ENCODE data around the gene GAS6.

The GAS6 gene

DNA sequence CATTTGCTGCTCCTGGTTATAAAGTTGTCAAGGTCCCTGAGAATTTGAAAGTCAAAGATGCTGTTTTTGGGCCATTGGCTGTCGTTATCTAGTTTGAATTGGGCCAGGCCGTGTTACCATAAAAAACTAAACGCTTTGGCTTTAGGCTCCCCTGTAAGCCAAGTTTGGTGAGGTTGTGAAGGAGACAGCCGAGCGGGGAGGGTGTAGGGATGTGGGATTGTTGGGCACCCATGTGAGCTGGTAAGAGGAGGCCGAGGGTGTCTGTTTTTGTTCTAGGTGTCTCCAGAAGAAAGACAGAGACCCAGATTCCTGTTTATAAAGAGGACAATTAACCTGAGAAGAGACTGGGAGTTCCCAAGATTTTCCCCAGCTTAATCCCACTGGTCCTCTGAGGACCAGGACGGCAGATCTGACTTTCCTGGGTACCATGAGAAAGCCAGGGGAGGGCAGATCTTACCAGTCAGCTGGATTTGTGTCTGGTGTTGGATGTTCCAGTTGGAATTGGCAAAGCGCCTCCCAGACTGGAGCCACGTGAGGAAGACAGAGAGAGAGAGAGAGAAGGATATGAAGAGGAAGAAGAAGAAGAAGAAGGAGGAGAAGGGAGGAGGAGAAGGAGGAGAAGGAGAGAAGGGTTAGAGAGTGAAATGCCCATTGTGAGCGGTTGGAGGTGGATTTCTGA, 79.8 kb downstream of the GAS6 start:
- TF ChIP-seq, protein P1, sequence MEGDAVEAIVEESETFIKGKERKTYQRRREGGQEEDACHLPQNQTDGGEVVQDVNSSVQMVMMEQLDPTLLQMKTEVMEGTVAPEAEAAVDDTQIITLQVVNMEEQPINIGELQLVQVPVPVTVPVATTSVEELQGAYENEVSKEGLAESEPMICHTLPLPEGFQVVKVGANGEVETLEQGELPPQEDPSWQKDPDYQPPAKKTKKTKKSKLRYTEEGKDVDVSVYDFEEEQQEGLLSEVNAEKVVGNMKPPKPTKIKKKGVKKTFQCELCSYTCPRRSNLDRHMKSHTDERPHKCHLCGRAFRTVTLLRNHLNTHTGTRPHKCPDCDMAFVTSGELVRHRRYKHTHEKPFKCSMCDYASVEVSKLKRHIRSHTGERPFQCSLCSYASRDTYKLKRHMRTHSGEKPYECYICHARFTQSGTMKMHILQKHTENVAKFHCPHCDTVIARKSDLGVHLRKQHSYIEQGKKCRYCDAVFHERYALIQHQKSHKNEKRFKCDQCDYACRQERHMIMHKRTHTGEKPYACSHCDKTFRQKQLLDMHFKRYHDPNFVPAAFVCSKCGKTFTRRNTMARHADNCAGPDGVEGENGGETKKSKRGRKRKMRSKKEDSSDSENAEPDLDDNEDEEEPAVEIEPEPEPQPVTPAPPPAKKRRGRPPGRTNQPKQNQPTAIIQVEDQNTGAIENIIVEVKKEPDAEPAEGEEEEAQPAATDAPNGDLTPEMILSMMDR (conservative IDR thresholded peaks at IDR 0.05; ENCODE audit: low read depth, low read length), result no peak
- H3K4me3 ChIP-seq (ENCODE audit: low read depth, low read length), result no peak overlapping the region
- DNase-seq (ENCODE audit: low read depth), result no peak

DNA sequence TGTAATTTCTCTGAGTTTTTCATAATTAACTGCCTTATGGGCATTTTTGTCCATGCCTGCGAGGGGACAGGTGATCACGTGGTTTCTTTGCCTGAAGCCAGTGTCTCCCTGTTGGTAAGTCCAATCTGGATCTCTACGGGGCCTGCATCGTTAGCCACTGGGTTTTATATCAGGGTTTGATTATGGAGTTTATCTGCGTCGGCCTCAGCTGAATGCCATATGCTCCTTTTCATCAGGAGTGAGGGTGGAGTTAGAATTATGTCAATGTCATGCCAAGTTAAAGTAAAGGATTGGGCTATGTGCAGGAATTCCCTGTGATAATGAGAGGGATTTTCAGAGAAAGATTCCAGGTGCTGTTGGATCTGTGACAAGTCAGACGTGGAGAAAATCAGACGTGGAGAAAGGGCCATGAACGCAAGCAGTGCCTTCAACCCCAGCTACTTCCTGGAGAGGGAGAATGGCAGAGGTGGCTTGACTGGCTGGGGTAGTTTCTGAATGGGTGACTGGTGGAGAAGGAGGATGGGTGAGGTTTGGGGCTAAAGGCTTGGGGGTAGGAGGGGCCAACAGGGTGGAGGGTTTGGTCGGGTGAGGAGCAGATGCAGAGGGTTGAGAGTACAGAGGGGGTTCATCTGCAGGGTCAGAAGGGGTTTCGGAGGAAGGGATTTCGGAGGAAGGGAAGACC, 80.5 kb downstream of the GAS6 start:
- H3K4me3 ChIP-seq (ENCODE audit: low read depth, low read length), result no peak overlapping the region
- TF ChIP-seq, protein P1 (conservative IDR thresholded peaks at IDR 0.05; ENCODE audit: low read depth, low read length), result no peak
- no peak for DNase-seq (ENCODE audit: low read depth)

DNA sequence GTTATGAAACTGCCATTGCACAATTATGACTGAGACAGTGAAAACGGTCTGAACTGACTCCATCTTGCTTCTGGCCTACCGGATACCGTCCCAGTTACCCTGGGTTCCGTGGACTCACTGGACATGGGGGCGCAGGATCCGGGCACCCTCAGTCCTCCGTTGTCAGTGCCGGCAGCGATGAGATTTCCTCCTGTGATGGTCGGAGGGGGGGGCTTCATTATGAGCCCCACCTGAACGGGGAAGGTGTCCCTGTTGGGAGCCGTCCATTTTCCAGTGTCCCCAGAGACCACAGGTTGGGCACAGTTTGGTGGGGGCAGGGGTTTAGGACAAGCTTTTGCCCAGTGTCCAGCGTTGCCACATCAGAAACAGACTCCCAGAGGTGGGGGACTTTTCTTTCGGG, 81.4 kb downstream of the GAS6 start:
- DNase-seq (ENCODE audit: low read depth), result no peak
- no peak overlapping the region for H3K4me3 ChIP-seq (ENCODE audit: low read depth, low read length)
- TF ChIP-seq, protein P1 (conservative IDR thresholded peaks at IDR 0.05; ENCODE audit: low read depth, low read length), result no peak

DNA sequence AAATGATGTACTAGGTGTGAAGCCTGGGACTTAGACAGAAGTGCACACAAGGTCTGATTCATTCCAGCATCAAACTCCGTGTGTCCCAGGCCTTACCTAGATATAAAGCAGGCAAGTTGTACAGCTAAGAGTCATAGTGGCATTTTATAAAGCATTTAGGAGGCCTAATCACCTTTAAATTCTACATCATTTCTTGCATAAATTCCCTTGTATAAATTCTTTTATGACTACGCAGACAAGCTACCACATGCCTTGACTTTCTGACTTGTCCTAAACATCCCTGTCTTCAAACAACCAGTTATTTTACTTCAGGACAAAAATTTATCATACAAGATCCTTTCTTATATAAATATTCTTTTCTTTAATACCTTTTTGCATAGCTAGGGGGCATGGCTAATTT, 82.3 kb downstream of the GAS6 start:
- H3K4me3 ChIP-seq (ENCODE audit: low read depth, low read length), result no peak overlapping the region
- DNase-seq (ENCODE audit: low read depth), result no peak
- TF ChIP-seq, protein P1 (conservative IDR thresholded peaks at IDR 0.05; ENCODE audit: low read depth, low read length), result no peak

DNA sequence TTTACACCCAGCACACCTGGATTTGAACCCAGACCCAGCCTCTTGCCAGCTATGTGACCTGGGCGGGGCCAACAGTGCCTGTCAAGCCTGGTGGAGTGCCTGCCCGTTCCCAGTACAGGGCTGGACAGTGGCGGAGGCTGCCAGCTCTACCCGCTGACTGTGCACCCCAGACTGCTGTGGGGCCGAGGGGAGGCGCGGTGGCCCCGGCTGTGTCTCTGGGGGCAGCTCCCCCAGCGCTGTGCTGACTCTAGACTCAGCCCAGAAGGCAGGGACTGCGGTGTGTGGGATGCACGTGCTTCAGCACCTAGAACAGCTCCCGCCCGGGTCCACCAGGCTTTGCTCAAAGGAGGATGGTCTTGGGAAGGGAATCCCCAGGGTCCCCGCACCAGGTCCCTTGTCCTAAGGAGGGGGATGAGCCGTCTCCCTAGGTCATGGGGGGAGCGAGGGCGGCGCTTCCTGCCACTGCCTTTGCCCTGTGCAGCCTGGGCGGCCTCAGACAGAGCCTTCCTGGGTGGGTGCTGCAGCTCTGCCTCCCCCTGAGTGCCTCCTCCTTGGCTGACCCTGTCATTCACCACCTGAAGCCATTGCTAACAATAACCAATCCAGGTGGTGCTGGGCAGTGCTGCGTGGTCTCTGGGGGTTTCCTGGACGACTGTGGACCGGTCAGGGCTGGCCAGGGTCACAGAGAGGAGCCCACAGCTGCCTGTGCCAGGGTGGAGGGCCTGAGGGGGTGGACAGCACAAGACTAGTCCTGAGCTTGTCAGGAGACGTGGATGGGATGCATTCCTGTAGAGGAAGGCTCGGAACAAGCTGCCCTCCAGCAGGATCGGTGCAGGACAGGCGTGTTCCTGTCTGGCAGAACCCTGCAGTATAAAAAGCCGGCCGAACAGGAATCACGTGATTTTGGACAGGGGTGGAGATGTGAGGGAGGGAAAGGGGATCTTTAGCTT, 86.3 kb downstream of the GAS6 start:
- TF ChIP-seq, protein P1 (conservative IDR thresholded peaks at IDR 0.05; ENCODE audit: low read depth, low read length), result no peak
- H3K4me3 ChIP-seq (ENCODE audit: low read depth, low read length), result no peak overlapping the region
- peak; percentile 35 for DNase-seq (ENCODE audit: low read depth)

DNA sequence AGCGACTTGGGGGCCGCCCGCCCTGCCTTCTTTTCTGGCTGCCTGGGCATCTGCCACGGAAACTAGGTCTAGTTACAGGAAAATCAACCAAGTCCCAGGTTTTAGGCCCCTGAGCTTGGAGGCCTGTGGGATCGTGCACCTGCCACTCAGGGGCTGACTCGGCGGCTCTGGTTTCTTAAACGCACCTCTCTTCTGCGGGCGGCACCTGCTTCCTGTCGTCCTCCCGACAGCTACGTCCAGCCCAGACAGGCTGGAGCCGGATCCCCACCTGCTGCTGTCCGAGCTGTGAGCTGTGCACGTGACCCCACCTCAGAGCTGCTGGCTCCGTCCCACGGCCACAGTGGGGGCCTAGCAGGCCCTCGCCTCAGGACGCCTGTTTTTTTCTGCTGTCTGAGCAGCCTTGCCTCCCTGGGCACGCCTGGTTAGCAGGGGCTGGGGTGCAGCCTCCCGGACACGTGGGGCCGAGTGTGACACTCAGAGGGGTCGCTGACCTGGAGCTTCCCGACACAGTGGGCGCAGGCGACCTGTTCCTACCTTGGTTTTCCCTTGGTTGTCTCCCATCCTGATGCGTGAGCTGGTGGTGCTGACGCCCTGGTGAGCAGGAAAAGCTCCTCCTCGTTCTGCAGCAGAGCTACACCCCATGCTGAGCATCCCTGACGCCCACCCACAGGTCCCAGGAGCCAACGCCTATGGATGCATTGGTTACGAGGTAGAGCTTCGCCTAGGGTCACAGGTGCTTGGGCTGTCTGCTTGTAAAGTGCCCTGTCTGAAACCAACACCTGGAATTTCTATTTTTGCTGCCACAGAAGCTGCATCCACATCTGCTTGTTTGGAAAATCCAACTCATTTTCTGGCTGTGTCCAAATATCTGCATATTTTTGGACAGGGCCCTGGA, 87.4 kb downstream of the GAS6 start:
- no peak overlapping the region for H3K4me3 ChIP-seq (ENCODE audit: low read depth, low read length)
- DNase-seq (ENCODE audit: low read depth), result no peak
- TF ChIP-seq, protein P1 (conservative IDR thresholded peaks at IDR 0.05; ENCODE audit: low read depth, low read length), result no peak

Data from choroid plexus epithelial cell (primary cell).